COLO668 (cell line): ENCODE data around the gene BANP.

ENCODE experiments used
- DNase-seq: peaks from one replicate; lab custom pipeline; 2025; ENCODE audit not compliant: unreplicated experiment; lab: John Stamatoyannopoulos, UW

Gene BANP

DNA sequence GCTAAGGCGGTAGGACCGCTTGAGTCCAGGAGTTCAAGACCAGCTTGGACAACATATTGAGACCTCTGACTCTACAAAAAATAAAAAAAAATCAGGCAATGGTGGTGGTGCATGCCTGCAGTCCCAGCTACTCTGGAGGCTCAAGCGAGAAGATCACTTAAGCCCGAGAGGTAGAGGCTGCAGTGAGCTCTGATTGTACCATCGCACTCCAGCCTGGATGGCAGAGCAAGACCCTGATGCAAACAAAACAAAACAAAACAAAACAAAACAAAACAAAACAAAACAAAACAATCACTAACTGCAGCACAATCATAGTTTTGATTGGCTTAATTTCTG, 2.5 kb upstream of the BANP start:
- DNase-seq = no peak

DNA sequence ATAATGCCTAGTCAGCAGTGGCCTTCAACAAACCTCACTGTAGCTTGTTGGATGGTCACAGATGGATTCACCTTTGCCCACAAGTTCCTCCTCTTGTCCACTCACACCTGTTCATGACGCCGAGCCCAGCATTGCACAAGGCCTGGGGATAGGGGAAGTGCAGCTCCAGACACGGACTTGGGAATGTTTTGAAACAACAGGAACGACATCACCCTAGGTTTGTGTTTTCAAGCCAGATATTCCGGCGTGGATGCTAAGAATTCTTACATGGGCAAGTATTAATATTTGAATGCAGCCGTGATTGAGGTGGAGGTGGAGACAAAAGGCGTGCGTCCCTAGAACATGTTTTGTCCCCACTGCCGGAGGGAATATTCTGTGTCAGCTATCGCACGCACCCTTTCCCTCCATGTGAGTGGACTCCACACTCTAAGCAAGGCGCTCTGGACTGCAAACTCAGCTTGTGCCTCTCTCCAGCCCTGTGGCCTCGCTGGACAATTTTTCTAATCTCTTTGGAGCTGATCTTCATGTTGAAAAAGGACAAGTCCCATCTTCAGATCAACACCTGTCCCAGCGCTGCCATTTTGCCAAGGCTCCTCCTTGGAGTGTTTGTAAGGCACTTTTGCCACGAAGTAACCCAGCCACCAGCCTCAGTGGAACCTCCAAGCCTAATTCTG, 2.0 kb upstream of the BANP start:
- DNase-seq = peak; percentile 22

DNA sequence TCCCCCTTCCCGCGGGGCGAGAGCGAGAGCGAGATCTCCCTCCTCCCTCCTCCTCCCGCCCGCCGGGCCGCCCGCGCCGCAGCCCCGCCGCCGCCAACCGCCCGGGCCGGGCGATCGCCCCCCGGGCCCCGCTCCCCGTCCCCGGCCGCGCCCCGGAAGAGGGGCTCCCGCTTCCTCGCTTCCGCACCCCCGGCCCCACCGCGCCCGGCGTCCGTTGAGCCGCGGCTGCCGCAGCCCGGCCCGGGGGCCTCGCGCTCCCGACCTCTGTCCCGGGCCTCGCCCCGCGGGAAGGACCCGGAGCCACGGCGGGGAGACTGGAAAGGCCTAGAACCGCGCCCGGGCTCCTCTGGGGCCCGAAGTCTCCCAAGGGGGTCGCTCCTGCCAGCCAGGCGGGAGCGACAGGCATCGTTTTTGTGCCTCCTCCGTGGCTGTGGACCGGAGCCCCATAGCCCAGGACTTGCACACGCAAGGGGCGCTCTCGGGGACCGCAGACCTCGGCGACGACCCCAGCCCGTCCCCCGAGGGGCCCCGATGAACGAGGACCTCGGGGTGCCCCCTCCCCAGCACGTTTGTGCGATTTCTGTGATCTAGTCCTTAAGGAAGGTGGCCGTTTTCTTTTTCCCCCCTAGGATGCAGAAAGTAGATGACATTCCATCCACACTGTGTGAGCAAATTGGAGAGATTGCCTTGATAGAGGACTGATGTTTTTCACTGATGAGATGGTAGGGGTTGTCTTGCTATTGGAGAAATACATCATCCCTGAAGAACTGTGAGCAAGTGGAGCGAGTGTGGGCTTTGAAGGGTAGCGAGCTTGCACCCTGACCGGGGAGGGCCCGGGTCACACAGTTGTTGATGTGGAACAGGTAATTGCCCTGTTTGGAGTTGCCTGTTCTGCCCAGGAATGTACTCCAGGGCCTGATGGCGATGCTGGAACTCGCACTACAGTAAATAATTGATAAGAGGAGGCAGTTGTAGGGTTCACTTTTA, 611 bp downstream of the BANP start:
- DNase-seq = no peak

DNA sequence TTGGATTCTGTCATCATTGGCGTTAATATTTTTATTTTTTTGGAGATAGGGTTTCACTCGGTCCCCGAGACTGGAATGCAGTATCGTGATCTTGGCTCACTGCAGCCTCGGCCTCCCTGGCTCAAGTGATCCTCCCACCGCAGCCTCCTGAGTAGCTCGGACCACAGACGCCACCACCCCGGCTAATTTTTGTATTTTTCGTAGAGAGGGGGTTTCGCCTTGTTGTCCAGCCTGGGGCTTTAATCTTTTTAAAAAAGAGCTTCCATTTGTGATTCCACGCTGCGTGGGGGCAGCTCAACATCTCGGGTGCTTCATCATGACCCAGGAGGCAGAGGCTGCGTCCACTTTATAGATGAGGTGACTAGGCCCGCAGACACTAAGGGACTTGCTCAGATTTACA, 1.5 kb downstream of the BANP start:
- DNase-seq = no peak

DNA sequence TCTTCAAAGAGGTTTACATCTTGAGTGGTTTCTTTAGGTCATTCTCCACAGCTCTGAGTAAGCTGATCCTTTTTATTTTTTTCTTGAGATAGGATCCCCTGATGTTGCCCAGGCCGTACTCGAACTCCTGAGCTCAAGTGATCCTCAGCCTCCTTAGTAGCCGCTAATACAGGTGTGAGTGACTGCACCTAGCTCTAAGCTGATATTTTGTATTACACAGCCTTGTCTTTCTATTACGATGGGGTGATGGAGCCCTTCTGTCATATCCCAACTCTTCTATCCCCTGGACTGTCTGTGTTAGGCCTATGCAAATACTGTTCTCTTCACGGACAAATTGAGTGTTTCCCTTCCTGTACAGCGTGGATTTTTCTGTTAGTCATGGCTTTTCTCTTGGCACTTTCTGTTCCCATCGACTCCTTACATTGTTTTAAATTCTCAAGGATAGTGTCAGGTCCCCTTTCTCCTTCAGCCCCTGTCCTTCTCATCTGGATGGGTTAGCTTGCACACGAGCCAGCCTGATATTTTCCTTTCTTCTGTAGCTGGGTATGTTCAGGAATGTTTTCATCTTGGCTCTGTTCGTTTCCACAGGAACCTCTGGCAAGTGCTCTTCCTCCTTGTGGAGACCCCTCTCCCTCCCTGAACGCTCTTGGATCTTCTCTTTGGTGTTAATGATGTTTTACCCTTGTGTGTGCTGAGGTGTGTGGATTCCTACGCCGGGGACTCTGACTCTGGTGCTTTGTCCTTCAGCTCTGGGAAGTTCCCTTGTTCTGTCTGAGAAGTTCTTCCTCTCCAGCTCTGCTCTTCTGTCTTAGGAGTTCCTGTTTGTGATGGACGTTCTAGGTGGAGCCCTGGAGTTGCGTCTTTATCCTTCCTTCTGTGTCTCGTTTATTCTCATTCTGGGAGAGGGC, 2.3 kb downstream of the BANP start:
- no peak for DNase-seq

DNA sequence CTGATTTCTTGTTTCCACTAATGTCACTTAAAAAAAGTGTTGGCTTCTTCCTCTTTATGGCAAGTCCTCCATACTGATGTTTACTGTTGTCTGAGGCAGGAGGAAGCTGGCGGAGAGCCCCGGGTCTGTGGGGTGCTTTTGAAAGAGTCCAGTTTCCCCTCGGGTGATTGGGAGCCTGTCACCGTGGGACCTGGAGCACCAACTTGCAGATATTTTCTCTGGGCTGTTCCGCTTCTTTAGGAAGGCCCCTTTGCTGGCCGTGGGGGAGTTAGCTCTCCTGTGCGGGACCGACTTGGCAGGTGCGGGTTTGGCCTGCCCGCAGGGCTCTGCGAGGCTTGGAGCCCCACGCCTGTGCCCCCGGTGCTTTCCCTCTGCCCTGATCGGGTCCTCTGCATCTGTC, 3.1 kb downstream of the BANP start:
- no peak for DNase-seq

DNA sequence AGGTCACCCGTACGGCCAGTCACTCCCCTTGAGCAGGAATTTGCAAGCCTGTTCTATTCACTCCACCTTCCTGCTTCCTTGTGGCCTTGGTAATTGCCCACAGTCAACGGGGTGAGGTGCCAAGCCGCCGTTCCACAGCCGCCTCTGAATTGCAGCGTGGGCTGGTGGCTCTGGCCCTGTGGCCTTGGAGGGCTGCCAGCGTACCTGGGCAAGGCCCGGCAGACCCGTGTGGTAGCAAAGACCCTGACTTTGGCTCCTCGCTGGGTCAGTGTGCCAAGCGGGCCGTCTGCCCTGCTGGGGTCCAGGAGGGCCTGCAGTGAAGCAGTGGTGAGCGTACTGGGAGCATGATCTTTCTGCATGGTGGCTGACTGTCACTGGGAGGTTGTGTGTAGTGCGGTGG, 3.6 kb downstream of the BANP start:
- DNase-seq = no peak

DNA sequence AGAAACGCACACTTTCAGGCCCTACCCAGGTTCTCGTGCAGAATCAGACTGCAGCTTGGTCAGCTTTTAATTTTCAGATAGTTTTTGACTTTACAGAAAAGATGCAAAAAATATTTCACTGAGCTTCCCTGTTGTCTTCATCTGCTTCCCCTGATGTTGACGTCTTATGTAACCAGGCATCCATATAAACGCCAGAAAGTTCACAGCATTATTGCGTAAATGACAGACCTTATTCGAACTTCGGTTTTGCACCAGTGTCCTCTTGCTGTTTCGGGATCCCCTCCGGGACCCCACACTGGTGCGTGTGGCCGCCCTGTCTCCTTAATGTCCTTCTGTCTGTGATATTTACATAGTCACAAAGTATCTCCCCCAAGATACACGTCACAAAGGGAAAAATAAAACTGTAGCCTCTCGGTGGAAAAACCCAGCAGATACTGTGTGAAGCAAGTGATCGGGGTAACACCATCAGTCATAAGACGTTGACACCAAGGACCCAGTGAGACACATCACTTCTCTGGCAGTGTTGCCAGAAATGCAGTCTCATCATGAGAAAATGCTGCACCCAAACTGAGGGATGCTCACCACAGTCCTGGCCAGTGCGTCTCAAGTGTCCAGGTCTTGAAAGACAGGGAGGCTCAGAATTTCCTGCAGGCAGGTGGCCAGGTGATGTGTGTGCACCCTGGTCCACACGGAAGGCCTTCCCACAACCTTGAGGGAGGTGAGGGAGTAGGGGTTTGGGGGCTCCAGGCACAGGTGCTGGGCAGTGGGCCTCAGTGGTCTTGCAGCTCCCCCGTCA, 4.3 kb downstream of the BANP start:
- DNase-seq = no peak

DNA sequence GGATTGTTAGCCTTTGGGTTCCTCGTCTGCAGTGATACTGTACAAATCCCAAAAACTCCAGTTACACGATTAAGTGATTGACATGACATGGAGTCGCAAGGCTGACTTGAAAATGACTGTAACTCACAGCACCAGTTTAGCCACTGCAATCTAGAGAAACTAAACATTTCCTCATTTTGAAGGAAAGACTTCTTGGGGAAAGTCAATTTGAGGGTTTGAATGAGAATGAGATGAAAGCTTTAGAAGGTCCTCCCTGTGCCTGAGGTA, 4.8 kb downstream of the BANP start:
- no peak for DNase-seq

DNA sequence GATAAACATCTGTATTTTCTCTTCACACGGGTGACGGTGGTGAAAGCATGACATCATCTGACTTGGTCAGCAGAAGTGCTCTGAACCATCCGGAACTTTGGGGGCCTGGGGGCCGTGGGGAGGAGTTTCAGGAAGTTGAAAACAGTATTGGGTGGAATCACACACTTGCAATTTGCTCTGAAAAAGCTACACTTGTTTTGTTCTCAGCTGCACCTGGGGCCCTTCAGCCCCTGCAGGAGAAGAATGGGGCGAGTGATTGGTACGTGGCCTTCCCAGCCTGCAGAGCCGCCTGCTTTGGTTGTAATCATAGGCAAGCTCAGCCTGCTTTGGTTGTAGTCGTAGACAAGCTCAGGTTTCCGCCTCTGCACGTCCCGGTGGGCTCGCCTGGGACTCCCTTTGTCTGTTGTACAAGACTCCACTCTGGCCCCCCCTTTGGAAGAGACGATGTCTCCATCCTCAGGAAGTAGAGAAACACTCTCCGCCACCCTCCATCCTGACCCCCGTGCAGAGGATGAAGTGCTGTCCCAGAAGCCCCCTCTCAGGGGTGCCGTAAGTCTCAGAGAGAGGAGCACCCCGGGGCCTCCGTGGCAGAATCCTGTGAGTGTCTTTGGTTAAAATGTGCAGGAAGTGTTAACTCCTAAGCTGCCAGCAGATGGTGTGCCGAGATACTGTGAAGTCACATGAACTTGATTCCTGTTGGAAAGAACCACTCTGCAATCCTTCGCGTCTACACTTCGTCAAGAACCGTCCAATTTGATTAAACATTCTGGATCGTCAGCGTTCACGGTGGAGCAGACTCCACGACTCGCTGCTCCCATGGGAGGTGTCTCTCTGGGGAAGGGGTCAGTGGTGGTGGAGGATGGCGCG, 5.4 kb downstream of the BANP start:
- DNase-seq = peak; percentile 19

DNA sequence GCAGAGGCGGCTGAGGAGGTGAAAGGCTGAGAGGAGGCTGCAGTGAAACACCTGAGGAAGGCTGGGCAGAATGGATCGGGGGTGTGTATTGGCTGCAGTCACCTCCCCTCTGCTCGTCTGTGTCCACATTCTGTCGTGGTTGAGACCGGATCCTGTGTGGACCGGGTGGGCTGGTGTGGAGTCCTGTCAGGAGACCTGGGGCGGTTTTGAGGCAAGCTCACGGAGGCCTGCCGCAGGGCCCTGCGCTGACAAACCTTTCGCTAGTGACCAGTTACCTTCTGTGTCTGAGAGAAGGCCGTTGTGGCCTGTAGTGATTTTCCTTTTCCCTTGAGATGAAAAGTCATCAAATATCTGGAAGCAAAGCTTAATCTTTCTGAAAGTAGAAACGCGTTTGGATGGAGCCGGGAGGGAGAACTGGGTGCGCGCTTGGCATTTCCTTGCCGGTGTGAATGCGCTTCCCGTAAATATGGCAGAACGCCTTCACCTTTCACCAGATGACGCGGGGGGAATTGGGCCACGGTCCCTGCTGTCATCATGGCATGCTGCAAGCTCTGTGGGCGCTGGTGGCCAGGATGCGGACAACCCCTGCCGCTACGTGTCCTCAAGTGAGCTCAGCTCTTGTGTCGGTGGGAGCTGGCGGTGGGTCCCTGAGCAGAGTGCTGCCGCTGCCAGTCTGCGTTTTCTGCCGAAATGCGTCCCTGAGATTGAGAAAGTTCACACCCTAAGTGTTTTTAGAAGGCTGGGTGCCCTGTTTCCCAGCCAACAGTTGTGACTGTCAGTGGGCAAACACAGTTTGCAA, 6.3 kb downstream of the BANP start:
- no peak for DNase-seq

DNA sequence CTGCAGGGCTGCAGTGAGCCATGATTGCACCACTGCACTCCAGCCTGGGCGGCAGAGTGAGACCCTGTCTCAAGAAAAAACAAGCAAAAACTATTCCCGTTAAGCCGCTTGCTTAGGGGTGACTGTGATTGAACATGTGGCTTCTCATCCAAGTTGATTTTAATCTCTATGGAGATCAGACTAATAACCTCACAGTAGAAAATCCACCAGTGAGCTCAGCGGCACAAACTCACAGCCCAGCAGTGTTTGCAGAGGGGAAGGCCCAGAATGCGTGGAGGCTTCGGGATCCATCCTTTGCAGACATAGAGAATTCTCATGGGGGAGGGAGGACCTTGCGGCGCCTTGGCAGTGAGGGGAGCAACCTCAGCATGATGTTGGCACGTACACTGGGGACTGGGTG, 7.4 kb downstream of the BANP start:
- DNase-seq = no peak

DNA sequence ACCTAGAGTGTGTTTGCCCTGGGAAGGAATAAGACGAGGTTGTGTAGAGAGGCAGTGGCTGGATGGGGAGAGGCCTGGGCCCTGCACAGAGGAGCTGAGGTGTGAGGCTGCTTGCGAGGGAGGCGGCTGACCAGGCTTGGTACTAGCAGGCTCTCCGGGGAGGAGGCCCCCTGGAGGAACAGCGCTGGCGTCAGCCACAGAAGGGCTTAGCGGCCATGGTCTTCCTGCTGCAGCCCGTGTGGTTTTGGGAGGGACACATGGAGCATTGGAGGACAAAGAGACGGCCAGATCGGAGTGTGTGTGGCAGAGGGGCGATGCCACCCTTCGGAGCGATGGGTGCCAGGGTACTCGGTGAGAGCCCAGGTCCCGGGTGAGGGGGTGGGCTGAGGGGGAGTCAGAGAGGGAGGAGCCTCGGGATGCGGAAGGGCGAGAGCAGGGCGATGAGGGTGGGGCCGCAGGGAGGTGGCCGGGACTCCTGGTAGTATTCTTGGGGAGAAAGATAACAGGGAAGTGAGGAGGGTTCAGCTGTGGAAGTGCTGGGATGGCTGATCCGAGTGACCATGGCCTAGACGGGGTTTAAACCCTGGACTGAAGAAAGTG, 8.3 kb downstream of the BANP start:
- no peak for DNase-seq

DNA sequence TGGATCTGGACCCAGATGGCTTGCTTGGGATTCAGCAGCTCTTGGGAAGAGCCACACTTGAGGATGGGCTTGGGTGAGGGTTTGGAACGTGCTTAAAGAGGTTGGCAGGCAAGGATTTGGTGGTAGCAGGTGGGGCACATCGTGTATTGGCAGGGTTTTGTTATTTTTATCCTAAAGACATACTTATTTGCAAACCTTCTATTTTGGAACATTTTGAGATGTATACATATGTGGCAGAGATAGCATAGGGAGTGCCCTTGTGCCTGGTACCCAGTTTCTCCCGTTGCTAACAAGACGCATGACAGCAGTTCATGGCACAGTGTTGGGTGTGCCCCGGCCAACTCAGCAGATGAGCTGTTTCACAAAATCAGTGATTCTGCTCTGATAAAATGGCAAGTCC, 9.1 kb downstream of the BANP start:
- no peak for DNase-seq

DNA sequence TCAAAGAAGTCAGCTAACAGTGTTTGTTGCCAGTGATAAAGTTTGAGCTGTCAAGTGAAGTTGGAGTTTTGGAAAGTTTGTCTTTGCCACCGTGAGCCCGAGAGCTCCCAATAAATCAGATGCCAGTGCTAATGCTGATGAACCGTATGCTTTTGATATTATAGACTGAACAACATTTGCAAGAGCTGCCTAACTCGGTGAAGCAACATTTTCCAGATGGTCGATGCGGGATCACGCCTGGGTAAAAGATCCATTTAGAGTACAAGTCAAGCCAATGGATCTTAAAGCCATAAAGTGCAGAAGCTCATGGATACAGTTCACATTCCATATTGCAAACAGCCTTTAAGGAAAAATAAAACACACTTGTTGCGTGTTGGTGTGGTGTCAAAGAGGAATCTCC, 9.6 kb downstream of the BANP start:
- no peak for DNase-seq

DNA sequence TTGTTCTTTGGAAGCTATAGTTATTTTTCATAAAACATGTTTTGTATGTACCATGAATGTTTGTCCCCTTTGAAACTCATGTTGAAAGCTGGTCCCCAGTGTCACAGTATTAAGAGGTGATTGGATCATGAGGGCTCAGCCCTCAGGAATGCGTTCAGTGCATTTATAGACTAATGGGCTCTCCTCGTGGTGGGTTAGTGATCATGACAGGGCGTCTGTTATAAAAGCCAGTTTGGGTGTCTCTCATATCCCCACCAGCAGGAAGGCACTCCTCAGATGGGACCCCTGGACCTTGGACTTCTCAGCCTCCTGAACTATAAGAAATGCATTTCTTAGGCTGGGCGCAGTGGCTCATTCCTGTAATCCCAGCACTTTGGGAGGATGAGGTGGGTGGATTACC, 10.4 kb downstream of the BANP start:
- no peak for DNase-seq

DNA sequence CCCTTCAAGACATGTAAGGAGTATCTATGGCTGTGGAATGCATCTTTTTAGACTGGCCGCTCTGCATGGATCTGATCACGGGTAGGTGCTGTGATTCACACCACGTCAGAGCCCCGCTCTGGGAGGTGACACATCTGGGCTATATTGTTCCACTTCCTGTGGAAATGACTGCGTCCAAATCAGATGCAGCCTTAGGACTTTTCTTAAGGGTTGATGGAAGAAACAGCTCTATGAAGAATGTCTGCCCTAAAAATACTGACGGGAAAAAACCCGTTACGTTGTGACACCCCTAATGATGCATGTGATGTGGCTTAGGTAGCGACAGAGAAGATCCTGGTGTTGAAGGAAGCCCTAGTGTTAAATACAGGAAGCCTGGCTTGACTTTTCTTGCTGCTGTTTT, 12.2 kb downstream of the BANP start:
- DNase-seq = no peak

DNA sequence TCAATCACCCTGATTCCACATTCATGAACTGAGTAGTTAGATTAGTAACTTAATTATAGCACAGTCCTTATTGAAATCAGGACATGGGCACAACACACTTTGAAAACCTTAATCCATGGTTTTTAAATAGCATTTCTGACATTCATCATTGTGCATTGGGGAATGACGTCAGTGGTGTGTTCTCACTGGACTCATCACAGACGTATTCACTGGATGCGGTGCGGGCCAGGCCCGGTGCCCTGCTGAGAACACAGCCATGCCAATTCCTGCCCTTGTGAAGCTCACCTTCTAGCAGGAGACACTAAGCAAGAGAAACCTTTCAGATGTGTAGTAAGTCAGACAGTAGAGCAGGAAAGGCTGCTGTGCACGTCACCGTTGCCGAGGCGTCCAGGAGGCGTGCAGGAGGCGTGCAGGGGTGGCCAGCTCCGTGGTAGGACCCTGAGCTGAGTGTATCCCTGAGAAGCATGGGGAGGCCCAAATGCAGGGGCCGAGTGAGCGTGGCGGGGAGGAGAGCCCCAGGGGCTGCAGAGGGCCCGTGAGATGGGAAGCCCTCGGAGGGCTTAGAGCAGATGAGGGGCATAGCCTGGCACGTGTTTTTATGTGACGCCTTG, 12.9 kb downstream of the BANP start:
- DNase-seq = no peak
